Measurements from ENCODE around the gene CPT1B. TPM values are rescaled to one million over a fixed set of nuclear protein-coding genes. Genes with fewer than 3 reads are reported as not detected.
"Not testable (repeated sequence)": the region's sequence is repeated elsewhere in the genome, so short reads cannot be mapped to it uniquely, and the experiment has no call there.

Gene CPT1B
- total RNA-seq, 2 experiments from 2014 or later = 107 to 113 TPM

- H3K27ac Mint-ChIP-seq = no peak overlapping the region
- H3K4me1 Mint-ChIP-seq = peaks cover 13% of the 10 kb centered on the region
- ChIA-PET POLR2A (no interaction called here), CTCF (interaction anchor here (1.3 kb wide), 1 partner anchor 44 kb away, joined by 3 read pairs; no protein-coding TSS in a partner anchor)
- DNase-seq = no peak
- no peak overlapping the region for H3K4me3 Mint-ChIP-seq
- no peaks in the 10 kb centered on the region for H3K27me3 Mint-ChIP-seq
- no peaks in the 10 kb centered on the region for H3K9me3 Mint-ChIP-seq
- H3K36me3 Mint-ChIP-seq (ENCODE audit: low read depth) = peaks cover 36% of the 10 kb centered on the region
These were observed 57.3 kb downstream of the CPT1B start for GRCh38 chr22:50520826-50521453.

GRCh38 chr22:50520184-50520583 is 58.0 kb downstream of the CPT1B start:
- peaks cover 18% of the 10 kb centered on the region for H3K4me1 Mint-ChIP-seq
- H3K27ac Mint-ChIP-seq, H3K4me3 Mint-ChIP-seq, H3K9me3 Mint-ChIP-seq, CTCF ChIA-PET, H3K27me3 Mint-ChIP-seq, POLR2A ChIA-PET, DNase-seq: not testable (repeated sequence)
- H3K36me3 Mint-ChIP-seq (ENCODE audit: low read depth) = peaks cover 40% of the 10 kb centered on the region

- H3K27ac Mint-ChIP-seq = no peak overlapping the region
- POLR2A ChIA-PET = no interaction called here
- H3K27me3 Mint-ChIP-seq = no peaks in the 10 kb centered on the region
- H3K36me3 Mint-ChIP-seq (ENCODE audit: low read depth) = peaks cover 41% of the 10 kb centered on the region
- H3K4me1 Mint-ChIP-seq = peaks cover 18% of the 10 kb centered on the region
- CTCF ChIA-PET = no interaction called here
- H3K9me3 Mint-ChIP-seq = no peaks in the 10 kb centered on the region
- DNase-seq = no peak
- H3K4me3 Mint-ChIP-seq = no peak overlapping the region
These were observed 59.1 kb downstream of the CPT1B start for GRCh38 chr22:50519151-50519550.

Other genes with a start within 250 kb of the CPT1B start
- 10 to 100 TPM; 55.6 to 67.6 TPM for gene PPP6R2, start 235.1 kb downstream of the CPT1B start, total RNA-seq
- 100 to 1,000 TPM; 211 to 224 TPM for gene SBF1, start 103.4 kb downstream of the CPT1B start, total RNA-seq
- 1 to 10 TPM; 3.7 to 4.1 TPM for gene ADM2, start 96.9 kb downstream of the CPT1B start, total RNA-seq
- under 1 TPM in 1 of 2 experiments, not detected in 1; 0.23 TPM for gene MIOX, start 91.6 kb downstream of the CPT1B start, total RNA-seq
- 100 to 1,000 TPM; 130 to 139 TPM for gene LMF2, start 70.7 kb downstream of the CPT1B start, total RNA-seq
- 100 to 1,000 TPM; 110 to 133 TPM for gene NCAPH2, start 70.2 kb downstream of the CPT1B start, total RNA-seq
- 10 to 100 TPM in 1 of 2 experiments, 1 to 10 TPM in 1; 2.8 to 10.5 TPM for gene SCO2, start 52.8 kb downstream of the CPT1B start, total RNA-seq
- 100 to 1,000 TPM in 1 of 2 experiments, 10 to 100 TPM in 1; 92.2 to 126 TPM for gene TYMP, start 48.4 kb downstream of the CPT1B start, total RNA-seq
- gene KLHDC7B, start 32.5 kb downstream of the CPT1B start, total RNA-seq = 10 to 100 TPM; 15.6 to 16.0 TPM
- under 1 TPM in 1 of 2 experiments, not detected in 1; 0.87 TPM for gene SYCE3, start 15.5 kb downstream of the CPT1B start, total RNA-seq
- 100 to 1,000 TPM; 140 to 142 TPM for gene CHKB, start 4.4 kb upstream of the CPT1B start, total RNA-seq
- gene MAPK8IP2, start 22.4 kb upstream of the CPT1B start, total RNA-seq = under 1 TPM; 0.29 to 0.37 TPM
- 10 to 100 TPM; 64.2 to 66.5 TPM for gene ARSA, start 49.7 kb upstream of the CPT1B start, total RNA-seq
- under 1 TPM; 0.02 to 0.04 TPM for gene SHANK3, start 94.4 kb upstream of the CPT1B start, total RNA-seq
- gene ACR, start 159.8 kb upstream of the CPT1B start, total RNA-seq = not detected
- 10 to 100 TPM; 28.2 to 29.0 TPM for gene RABL2B, start 205.2 kb upstream of the CPT1B start, total RNA-seq

Data from activated CD4-positive, alpha-beta T cell treated with anti-CD3 and anti-CD28 coated beads, Interleukin-2, amount 10 ng/mL, durations not matched to agents 7 days and 5 days (primary cell).